Thyroid gland (tissue), 4 donors: ENCODE measurements around the gene KIRREL1.

Experiments used
- CTCF ChIP-seq, 6 experiments: fragments of 200-600 bp in 3 of 6; fragments of 450-650 bp in 3 of 6; sonication (generic) in 3 of 6; IDR thresholded peaks; one replicate each; pipeline ENCODE4 v1.5.1; 2016 to 2019; ENCODE audit warnings: antibody characterized with exemption in 6 of 6, mild to moderate bottlenecking in 2 of 6, inconsistent platforms in 1 of 6, moderate library complexity in 1 of 6
- POLR2A ChIP-seq, 2 donors: fragments of 450-650 bp; IDR thresholded peaks; one replicate each; pipeline ENCODE4 v1.6.1; 2017; ENCODE audit warnings: antibody characterized with exemption in 2 of 2, mild to moderate bottlenecking in 2 of 2, moderate library complexity in 1 of 2

- TF ChIP-seq CTCF (IDR thresholded peaks at IDR 0.05), result no peak
- no peak for TF ChIP-seq POLR2A (IDR thresholded peaks at IDR 0.05)
These were observed 147.3 kb downstream of the KIRREL1 start for GRCh38 chr1:158140764-158141192.
